HG03060 (cell line): ENCODE data around the gene ACSM6.
A peak's percentile ranks its signal among the peaks of the same experiment; 100 is the strongest.
"Not testable (repeated sequence)": the region's sequence is repeated elsewhere in the genome, so short reads cannot be mapped to it uniquely, and the experiment has no call there.

Source experiments
- ATAC-seq: cut with Tn5 transposase; IDR thresholded peaks from one replicate; pipeline ENCODE4 v1.9.1; 2021; ENCODE audit warnings: low read depth, moderate number of reproducible peaks; ENCODE audit not compliant: unreplicated experiment

The ACSM6 gene, protein sequence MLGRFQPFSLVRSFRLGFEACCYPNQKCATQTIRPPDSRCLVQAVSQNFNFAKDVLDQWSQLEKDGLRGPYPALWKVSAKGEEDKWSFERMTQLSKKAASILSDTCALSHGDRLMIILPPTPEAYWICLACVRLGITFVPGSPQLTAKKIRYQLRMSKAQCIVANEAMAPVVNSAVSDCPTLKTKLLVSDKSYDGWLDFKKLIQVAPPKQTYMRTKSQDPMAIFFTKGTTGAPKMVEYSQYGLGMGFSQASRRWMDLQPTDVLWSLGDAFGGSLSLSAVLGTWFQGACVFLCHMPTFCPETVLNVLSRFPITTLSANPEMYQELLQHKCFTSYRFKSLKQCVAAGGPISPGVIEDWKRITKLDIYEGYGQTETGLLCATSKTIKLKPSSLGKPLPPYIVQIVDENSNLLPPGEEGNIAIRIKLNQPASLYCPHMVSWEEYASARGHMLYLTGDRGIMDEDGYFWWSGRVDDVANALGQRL

DNA sequence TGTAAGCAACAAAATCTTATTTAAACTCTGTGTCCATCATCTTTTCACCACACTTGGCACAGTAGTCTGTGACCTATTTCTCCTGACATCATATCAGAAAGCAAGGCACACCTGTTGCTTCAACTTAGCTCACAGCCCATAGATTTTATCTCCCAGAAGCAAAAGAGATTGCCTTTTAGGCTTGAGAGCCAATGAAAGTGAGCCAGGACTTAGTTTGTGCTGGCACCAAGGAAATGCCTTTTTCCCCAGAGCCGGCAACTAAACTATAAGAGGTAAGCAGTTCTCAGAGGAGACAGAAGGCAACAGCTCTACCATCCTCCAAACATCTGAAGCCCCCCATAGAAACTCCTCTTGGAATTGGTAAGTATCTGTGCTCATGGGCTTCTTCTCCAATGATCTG, at the start of gene ACSM6:
Gene ACSM6, plus strand, starts transcription at position 295 of the 400 bp plus-strand sequence. CDS start 248 bp downstream, outside the sequence.
- ATAC-seq: no peak

DNA sequence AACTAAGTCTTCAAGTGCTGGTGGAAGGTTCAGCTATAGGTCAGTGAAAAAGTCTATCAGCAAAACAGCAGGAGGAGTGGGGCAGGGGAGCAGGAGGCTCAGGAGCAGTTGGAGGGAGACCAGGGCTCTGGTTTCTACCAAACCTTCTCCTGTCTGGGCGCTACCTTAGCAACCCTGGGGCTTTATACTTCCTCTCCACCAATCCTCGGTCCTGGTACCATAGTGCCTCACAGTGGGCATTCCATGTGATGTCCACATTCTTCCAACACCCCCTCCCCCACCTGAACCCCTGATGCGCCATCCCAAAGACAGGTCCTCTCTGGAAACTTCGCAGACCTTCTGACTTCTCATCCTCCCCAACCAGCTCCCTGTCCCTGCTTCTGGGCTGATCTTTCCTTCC, 25.3 kb upstream of the ACSM6 start:
- no peak for ATAC-seq

DNA sequence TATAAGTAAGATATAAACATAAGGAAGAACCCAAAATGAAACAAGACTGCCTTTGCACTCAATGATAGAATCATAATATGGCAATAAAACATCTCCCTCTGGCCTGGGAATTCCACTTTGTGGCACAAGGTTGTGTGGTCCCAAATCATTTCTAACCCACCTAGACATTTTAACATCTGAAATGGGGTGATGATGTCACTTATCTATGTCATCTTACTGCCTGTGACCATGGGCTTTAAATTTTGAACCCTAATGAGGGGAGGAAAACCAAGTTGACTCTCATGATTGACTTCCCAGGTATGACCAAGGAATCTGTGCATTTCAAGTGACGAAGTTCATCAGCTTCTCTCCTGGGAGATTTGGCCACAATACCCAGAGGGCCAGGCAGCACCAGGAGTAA, 24.5 kb upstream of the ACSM6 start:
- no peak for ATAC-seq

DNA sequence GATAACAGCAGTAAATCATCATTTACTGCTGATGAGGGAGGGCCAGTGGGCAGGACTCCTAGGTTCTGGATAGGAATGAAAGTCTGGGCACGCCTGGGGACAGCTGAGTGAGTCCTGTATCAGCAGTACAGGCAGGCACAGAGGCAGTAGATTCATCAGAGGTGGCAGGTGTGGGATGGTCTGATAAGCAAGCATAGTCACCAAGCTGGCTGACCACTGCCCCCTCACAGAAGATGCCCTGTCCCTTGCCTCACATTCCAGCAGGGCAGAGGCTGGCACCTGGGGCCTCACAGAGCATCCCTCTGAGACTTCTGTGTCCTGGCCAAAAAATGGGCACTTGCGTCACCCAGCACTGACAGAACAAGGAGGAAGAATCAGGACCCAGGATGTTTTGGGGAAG, 23.2 kb upstream of the ACSM6 start:
- no peak for ATAC-seq

DNA sequence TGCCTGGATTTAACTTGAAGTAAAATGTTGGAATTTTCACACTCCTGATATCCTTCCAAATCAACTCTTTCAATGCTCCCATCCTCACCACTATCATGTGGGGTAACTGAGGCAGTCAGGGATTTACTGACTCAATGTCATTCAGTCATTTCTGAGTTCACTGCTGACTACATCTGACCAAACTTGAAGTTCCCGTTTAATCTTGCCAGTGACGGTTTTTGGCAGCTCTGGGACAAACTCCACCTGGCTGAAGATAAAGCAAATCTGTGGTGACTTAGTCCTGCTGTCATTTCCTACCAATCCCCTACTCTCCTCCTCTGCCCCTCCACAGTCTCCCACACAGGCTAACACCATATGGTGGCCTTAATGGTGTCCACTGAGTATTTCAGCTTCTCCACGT, 22.7 kb upstream of the ACSM6 start:
- no peak for ATAC-seq

DNA sequence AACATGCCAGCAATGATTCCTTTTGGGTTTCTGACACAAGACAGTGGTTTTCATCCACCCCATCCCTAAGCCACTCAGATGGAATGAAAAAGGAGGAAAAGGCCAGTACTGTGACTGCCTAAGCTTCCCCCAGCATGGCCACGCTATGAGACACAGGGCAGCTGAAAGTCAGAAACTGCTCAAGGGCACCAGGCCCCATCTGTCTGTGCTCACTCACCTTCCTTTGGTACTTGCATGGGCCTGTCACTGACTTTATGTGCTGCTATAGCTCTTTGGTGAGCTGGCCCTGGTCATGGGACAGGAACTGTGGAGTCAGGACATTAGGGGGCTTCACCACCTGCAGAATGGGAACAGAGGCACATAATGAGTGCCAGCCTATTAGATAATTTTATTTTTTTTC, 21.2 kb upstream of the ACSM6 start:
- no peak for ATAC-seq

DNA sequence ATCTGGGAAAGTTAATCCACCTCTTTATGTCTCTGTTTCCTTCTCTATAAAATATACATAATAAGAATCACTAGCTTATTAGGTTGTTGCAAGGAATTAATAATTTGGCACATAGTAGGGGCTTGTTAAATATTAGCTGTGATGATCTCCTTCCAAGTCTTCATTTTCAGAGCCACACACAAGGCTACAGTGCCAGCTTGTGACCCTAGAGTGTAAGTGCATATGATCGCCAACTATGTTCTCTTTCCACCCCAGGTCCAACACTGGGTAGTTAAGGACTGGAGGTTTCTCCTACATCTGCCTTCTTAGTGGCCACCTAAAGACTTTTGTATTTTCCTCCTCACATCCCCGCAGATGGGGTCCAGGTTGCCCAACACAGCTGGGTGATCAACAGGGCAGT, 17.9 kb upstream of the ACSM6 start:
- ATAC-seq: no peak

DNA sequence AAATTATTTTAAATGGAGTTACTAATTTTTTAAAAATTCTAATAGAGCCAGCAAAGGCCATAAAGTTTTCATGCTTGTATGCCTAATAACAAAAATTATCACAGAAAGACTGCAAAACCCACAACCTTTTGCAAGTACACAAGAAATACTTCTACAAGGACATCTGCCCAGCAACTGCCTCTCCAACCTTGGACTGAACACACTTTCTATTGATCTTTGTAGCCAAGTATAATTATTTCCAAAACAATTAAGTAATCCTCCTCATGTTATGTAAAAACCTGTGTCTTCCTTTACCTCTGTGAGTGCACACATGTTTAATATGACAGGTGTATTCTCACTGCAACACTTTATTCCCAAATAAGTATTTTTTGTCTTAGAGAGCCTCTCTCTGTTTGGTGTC, 16.6 kb upstream of the ACSM6 start:
- ATAC-seq: no peak

DNA sequence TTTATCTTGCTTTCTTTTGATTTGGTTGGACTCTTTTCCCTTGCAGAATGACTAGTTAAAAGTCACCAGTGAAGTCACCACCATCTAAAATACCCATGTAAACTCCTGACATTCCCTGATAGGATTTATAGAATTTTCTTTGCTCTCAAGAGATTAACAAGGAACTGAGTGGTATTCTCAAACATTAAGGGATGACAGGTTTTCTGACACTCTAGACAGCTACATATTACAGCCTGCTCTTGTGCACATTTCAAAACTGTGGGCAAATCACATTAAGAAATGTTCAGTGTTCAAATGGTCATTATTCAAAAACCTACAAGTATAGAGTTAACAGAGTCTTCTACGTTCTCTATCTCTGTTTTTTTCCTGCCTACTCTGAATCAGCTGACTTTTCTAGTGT, 15.8 kb upstream of the ACSM6 start:
- no peak for ATAC-seq

DNA sequence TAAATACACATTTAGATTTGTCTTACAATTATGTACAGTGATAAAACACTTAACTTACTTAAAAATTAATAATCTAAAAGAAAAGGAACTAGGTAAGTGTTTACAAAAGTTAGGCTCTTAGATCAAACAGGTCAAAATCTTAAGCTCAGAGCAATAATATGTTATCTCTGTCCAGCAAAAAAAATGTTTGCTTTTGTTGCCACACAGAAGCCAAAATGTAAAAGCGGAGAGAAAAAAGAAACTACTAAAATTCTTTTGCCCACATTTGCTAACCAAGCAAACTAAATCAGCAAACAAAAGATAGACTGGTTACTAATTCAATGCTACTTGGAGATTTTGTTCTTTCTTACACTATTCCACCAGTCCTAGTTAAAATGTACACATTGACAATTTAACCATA, 15.2 kb upstream of the ACSM6 start:
- ATAC-seq: no peak

DNA sequence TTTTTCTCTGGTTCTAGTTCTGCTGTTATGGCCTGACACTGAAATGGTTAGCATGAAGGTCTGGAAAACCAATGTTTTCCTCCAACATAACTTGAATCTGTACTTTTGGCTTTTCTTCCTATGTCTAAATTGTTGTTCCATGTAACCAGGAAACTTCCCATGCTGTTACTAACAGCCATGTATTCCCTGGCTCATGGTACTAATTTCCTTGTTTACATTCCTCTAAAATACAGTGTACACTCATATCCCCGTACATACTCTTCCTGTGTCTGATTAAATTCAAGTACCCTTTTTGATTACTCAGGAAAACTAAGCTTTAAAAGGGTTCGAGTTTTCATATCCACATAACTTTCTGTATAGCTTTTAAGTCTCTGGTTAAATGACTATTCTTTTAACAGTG, 12.3 kb upstream of the ACSM6 start:
- no peak for ATAC-seq

DNA sequence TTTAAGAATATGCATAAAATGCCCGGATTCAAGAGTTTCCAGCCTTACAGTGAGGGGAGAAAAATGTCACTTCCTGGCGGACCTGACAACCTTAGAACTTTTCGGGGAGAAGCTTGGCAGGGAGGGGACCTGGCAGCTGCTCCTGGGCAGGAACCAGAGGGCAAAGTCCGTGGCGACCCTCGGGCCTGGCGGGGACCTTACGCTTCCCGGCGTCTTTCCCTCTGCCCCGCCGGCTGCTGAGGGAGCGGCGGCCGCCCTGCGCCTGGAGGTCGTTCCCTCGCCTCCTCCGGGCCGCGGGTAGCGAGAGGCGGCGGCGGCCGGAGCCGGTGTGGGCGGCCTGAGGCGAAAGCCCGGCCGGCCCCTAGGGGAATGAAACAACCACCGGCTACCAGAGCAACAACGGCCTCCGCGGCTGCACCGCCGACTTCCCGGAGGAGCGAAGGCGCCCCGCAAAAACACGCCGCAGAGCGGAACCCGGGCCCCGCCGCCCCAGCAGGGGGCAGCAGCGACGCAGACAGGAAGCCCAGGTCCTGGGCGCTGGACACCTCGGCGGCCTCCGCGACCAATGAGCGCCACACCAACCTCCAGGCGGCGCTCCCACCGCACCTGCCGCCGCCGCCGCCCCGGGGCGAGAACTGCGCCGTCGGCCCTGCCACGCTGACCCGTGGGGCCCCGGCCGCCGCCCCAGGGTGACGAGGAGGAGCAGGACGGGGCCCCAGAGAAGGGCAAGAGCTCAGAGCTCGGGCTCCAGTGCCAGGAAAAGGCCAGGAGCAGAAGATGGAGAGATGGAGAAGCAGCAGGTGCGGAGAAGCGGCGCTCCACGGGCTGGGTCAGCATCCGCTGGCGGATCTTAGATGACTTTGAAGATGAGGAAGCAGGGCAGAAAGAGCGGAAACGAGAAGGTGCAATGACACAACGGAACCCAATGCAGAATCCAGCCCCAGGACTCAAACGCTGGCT, 10.5 kb upstream of the ACSM6 start:
- ATAC-seq: peak; percentile 81

DNA sequence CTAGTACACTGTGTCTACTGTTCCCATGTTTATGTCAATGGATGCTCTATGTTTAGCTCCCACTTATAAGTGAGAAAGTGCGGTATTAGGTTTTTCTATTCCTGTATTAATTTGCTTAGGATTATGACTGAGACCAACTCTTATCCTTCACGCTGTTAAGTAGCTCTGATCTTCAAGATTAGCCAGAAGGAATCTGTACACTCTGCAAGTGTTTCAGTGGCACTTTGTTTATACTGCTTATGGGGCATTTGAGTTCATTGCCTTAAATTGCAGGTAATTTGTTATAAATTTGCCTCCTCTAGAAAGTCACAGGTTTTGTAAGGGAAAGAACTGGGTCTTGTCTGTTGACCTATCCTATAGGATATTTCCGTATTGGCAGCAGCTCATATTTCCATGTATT, 6.4 kb upstream of the ACSM6 start:
- ATAC-seq: no peak

DNA sequence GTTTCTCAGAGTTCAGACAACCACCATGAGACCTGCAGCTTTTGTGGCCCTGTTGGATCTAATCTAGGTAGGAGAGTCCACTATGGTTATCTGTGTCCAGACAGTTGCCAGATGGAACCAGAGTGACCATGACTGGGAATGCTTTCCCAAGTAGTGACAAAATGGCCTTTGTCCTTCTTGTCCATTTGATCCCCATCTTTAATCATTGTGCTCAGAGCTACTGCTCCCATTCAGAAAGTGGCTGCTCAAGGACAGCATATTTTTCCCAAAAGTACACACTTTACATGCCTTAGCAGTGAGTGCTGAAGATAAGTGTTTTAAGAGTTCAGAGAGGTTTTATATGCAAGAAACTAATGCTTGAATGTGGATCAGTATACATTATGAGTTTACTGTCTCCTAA, 5.4 kb upstream of the ACSM6 start:
- ATAC-seq: no peak

DNA sequence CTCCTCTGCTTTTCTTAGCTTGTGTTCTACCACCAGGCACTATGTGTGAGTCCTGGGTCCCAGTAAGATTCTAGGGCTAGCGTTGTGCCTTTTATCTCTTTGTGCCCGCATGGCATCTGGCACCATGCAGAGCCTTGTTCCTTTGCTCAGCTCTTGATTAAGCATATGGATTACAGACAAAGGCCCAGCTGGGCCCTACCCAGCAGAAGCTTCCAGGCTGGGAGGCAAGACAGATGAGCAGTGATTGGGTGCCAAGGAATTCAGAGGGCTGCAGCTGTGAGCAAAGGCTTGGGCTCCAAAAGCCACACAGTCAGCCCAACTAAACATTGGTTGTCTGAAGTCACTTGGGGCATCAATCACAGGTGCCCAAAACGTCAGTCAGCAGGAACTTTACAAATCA, 2.0 kb downstream of the ACSM6 start:
- no peak for ATAC-seq

DNA sequence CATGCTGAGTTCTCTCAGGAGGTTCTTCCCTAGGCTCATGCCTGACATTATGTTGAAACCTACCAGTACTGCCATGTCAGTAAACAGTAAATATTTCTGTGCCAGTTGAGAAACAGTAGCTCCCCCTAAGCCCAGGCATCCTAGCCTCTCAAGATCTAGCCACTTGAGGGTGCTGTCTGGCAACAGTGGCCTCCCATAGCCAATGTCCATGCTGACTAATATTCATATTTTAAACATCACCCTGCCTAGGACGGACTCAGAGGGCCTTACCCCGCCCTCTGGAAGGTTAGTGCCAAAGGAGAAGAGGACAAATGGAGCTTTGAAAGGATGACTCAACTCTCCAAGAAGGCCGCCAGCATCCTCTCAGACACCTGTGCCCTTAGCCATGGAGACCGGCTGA, 7.7 kb downstream of the ACSM6 start:
- ATAC-seq: no peak

DNA sequence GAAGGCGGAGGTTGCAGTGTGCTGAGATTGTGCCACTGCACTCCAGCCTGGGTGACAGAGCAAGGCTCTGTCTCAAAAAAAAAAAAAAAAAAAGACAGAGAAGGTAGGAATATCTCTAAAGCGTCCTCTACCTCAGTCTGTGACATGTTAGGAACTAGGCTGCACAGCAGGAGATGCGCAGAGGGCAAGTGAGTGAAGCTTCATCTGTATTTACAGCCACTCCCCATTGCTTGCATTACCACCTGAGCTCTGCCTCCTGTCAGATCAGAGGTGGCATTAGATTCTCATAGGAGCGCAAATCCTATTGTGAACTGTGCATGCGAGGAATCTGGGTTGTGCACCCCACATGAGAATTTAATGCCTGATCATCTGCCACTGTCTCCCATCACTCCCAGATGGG, 8.8 kb downstream of the ACSM6 start:
- ATAC-seq: not testable (repeated sequence)

DNA sequence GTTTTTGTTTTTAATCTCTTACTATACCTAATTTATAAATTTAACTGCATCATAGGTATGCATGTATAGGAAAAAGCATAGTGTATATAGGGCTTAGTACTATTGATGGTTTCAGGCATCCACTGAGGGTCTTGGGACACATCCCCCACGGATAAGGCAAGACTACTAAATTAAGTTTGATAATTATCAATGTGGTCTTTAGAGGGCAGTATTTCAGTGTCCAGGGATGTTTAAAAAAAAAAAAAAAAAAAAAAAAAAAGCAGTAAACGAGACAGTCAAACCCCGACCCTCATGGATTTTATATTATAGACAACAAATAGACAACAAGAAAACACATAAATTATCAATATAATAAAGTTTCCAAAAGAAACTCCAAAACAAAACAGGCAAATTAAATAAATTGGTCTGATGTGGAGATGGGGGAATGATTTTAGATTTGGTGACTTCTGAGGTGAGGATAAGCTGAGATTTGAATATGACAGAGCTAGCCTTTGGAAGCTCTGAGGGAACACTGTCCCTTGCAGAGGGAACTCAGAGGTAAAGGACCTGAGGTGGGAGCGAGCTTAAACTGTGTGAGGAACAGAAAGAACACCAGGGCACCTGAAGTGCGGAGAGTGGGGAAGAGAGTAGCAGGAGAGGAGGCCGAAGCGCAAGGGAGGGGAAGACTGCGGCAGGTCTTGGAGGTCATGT, 14.8 kb downstream of the ACSM6 start:
- ATAC-seq: no peak

DNA sequence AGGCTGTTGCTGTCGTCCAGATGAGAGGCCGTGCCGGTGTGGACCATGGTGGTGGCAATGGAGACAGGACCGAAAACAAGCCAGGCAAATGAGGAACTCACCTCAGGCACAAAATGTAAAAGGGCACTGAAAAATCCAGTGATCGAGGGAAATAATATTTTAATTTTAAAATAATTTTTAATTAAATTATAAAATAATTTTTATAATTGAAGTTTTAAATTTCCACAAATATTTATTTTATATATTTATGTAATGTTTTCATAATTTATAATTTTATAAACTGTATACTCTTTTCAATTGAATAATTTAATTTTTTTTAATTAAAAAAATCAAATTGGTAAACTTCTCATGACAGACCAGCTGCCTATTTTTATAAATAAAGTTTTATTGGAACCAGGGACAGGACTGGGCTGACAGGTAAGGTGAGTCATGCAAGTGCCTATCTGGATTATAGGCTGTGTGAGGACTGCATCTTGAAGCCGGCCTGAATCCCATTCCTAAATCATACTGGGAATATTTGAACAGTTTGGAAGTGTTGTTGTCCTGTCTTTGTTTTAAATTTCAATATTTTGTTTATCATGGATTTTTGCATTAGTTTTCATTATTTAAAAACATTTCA, 15.6 kb downstream of the ACSM6 start:
- ATAC-seq: no peak

DNA sequence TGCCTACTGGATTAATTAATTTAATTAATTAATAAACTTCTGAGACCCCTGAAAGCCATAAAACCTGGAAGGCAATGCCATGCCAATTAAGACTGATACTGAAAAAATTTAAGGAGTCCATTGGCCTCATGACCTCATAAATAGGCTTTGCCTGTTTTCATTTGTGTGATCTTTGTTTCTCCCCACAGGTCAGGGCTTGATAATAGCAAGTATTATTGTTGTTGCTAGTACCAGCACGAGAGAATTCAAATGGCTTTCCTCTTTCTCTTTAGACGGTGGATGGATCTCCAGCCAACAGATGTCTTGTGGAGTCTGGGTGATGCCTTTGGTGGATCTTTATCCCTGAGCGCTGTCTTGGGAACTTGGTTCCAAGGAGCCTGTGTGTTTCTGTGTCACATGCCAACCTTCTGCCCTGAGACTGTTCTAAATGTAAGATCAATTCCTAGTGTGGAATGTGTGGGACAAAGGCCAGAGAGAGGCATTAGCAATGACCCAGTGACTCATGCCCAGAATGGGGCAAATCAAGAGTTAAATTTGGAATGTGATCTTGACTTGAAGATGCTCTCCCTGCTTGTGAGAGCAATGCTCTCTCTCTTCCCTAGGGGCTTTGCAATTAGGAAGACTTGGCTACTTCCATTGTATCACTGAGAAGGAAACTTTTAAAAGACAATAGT, 17.7 kb downstream of the ACSM6 start:
- ATAC-seq: no peak
